Kidney (tissue), 14 donors: Measurements from ENCODE around the gene GRIN1. TPM values are rescaled to one million over a fixed set of nuclear protein-coding genes. Genes with fewer than 3 reads are reported as not detected.

Experiments used
- DNase-seq, 5 donors: peaks; one replicate each; pipeline ENCODE4 v3.0.0-alpha.2; 2013 to 2020
- FAIRE-seq: peaks from 2 replicates; lab custom pipeline; 2012; peaks lifted over from hg19 to GRCh38; lab: Jason Lieb, UNC
- H3K27ac ChIP-seq, 2 donors: one replicate each; pipeline ENCODE4 v1.7.0; 2013; ENCODE audit warnings: low read depth in 2 of 2, low read length in 2 of 2, inconsistent platforms in 1 of 2
- H3K27me3 ChIP-seq: one replicate; pipeline ENCODE4 v1.7.1; 2013; ENCODE audit warnings: low read length, inconsistent platforms; ENCODE audit not compliant: control insufficient read depth, insufficient read depth
- H3K36me3 ChIP-seq, 3 donors: one replicate each; pipeline versions ENCODE4 v1.7.0 to v1.7.1; 2013; ENCODE audit warnings: low read length in 3 of 3, control low read depth in 1 of 3, inconsistent platforms in 1 of 3; ENCODE audit not compliant: insufficient read depth in 3 of 3, control insufficient read depth in 2 of 3
- H3K4me1 ChIP-seq, 3 donors: one replicate each; pipeline versions ENCODE4 v1.7.0 to v1.7.1; 2013; ENCODE audit warnings: low read length in 3 of 3, inconsistent platforms in 1 of 3, low read depth in 1 of 3; ENCODE audit not compliant: control insufficient read depth in 2 of 3, insufficient read depth in 2 of 3
- H3K4me3 ChIP-seq, 3 donors: one replicate each; pipeline versions ENCODE4 v1.7.0 to v1.8.1; 2013; ENCODE audit warnings: low read length in 3 of 3, control low read depth in 1 of 3, inconsistent platforms in 1 of 3
- H3K9ac ChIP-seq, 3 donors: one replicate each; pipeline versions ENCODE4 v1.7.0 to v1.7.1; 2013; ENCODE audit warnings: low read length in 3 of 3, control low read depth in 1 of 3, inconsistent platforms in 1 of 3
- H3K9me3 ChIP-seq, 3 donors: one replicate each; pipeline versions ENCODE4 v1.7.0 to v1.7.1; 2013; ENCODE audit warnings: low read length in 3 of 3, control low read depth in 1 of 3, inconsistent platforms in 1 of 3; ENCODE audit not compliant: control insufficient read depth in 2 of 3, insufficient read depth in 1 of 3
- intact Hi-C: fragments of 100-400 bp; cut with DNase I; formaldehyde crosslinking; loops from one replicate; pipeline ENCODE4 v1.11.1; 2022
- polyA plus RNA-seq: library from polyadenylated mRNA; stranded (reverse); fragments of 350-450 nt; fragmentation: Illumina TruSeq; extraction: RNeasy Lipid Tissue Mini Kit (QIAGEN cat#74804); gene quantifications from one replicate; pipeline ENCODE4 v1.2.3, GENCODE V29; 2014; ENCODE audit warnings: low read depth, low replicate concordance; ENCODE audit not compliant: insufficient read depth
- total RNA-seq: library from RNA; stranded (reverse); fragmentation: NEBNext Ultra II Directional; extraction: Animal tissue kit (Norgen Biotek cat#: 25700); gene quantifications from one replicate; pipeline ENCODE4 v1.2.1, GENCODE V29; 2021
- TF ChIP-seq, protein P1 (sequence below): IDR thresholded peaks from 3 replicates; pipeline ENCODE4 v1.5.1; 2012; ENCODE audit warnings: mild to moderate bottlenecking, moderate library complexity, borderline replicate concordance; ENCODE audit not compliant: insufficient read depth; ENCODE audit errors: extremely low read depth
- donor health status: control.
- donor health status: control.
- donor health status: control.
- donor health status: control.
- donor health status: control.
- donor health status: DM: yes; HTN: yes; CAD: no.
- donor health status: Normal renal cell carcinoma (clear cell type).

Gene GRIN1
- total and polyA plus RNA-seq, 2 donors from 2014 or later: 0.47 TPM; not detected in 1

DNA sequence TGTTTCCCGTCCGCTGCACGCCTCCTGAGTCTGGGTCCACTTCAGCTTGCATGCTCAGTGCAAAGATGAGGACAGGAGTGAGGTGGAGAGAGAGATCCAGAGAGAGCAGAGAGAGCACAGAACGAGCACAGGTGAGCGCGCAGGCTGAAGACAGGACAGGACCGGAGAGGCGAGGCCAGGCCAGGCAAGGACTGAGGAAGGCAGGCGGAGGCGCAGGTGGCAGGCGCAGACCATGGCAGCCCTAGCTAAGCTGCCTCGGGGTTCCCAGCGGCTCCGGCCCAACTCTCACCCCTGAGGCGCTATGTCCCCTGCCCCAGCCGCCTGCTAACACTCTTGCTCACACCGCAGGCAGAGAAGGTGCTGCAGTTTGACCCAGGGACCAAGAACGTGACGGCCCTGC, 9.7 kb downstream of the GRIN1 start:
- intact Hi-C loops: no loop called here

DNA sequence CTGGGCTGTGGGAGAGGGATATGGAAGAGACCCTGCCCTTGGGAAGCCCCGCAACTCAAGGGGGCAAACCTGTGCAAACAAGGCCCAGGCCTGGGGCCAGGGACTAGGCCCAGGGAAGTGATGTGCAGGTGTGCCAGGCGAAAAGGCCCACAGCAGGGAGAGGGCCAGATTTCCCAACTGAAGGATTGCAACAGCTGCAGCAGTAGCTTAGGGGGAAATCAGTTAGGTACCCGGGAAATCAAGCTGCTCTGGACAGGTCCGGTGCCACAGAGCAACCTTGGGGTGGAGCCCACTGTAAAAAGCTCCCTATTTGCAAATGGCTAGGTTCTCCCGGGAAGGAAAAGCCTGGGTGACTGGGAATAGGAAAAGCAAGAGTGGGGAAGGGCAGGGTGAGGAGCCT, 10.4 kb downstream of the GRIN1 start:
- Histone ChIP-seq H3K27me3 (peaks cover 10% of the 10 kb centered on the region), H3K36me3 (no peaks in the 10 kb centered on the region), H3K9me3 (peaks cover 0 to 6% (median 0%) of the 10 kb centered on the region in 3 donors), H3K27ac (no peak overlapping the region), H3K9ac (no peak overlapping the region), H3K4me1 (no peaks in the 10 kb centered on the region), H3K4me3 (no peak overlapping the region)
- TF ChIP-seq, protein P1, sequence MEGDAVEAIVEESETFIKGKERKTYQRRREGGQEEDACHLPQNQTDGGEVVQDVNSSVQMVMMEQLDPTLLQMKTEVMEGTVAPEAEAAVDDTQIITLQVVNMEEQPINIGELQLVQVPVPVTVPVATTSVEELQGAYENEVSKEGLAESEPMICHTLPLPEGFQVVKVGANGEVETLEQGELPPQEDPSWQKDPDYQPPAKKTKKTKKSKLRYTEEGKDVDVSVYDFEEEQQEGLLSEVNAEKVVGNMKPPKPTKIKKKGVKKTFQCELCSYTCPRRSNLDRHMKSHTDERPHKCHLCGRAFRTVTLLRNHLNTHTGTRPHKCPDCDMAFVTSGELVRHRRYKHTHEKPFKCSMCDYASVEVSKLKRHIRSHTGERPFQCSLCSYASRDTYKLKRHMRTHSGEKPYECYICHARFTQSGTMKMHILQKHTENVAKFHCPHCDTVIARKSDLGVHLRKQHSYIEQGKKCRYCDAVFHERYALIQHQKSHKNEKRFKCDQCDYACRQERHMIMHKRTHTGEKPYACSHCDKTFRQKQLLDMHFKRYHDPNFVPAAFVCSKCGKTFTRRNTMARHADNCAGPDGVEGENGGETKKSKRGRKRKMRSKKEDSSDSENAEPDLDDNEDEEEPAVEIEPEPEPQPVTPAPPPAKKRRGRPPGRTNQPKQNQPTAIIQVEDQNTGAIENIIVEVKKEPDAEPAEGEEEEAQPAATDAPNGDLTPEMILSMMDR: no peak
- FAIRE-seq: no peak
- DNase-seq: no peak
- intact Hi-C loops: no loop called here

More for the DNA sequence above, 9.7 kb downstream of the GRIN1 start:
- peaks cover 10% of the 10 kb centered on the region for H3K27me3 ChIP-seq
- H3K4me1 ChIP-seq: no peaks in the 10 kb centered on the region
- DNase-seq (no peak), FAIRE-seq (no peak)
- H3K9ac ChIP-seq: no peak overlapping the region
- H3K4me3 ChIP-seq: no peak overlapping the region
- H3K36me3 ChIP-seq: no peaks in the 10 kb centered on the region
- TF ChIP-seq, protein P1: no peak
- peaks cover 0 to 6% (median 0%) of the 10 kb centered on the region in 3 donors for H3K9me3 ChIP-seq
- H3K27ac ChIP-seq: no peak overlapping the region

DNA sequence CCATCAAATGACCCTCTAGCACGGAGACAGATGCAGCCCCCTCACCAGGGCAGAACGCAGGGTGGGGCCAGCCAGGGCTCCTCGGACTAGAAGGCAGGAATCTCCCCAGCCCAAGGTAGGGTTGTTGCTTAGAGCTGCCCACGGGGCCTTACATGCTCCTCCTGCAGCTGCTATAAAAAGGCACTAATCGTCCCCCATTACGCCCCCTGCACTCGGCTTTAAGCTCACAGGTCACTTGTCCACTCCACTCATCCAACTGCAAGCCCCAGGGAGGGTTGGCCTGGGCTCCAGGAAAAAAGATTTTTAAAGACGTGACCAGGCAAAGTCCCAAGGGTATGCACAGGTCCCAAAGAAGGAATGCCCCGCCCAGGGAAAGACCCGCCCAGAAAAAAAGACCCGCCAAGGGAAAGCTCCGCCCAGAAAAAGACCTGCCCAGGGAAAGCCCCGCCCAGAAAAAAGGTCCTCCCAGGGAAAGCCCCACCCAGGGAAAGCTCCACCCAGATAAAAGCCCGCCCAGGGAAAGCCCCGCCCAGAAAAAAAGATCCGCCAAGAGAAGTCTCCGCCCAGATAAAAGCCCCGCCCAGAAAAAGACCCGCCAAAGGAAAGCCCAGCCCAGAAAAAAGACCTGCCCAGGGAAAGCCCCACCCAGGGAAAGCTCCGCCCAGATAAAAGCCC, 11.1 kb downstream of the GRIN1 start:
- Histone ChIP-seq H3K27ac (no peak overlapping the region), H3K4me1 (no peaks in the 10 kb centered on the region), H3K9ac (no peak overlapping the region), H3K4me3 (no peak overlapping the region), H3K36me3 (no peaks in the 10 kb centered on the region), H3K27me3 (peaks cover 10% of the 10 kb centered on the region), H3K9me3 (peaks cover 0 to 6% (median 0%) of the 10 kb centered on the region in 3 donors)
- intact Hi-C loops: no loop called here
- TF ChIP-seq, protein P1: no peak
- FAIRE-seq (no peak), DNase-seq (no peak)
